Activated CD8-positive, alpha-beta memory T cell treated with anti-CD3 and anti-CD28 coated beads, Interleukin-2, amount 10 ng/mL, durations not matched to agents 7 days and 5 days (primary cell): ENCODE measurements around the gene GAGE12H. TPM values are rescaled to one million over a fixed set of nuclear protein-coding genes. Genes with fewer than 3 reads are reported as not detected.
A peak's percentile ranks its signal among the peaks of the same experiment; 100 is the strongest.

ENCODE experiments used
- ATAC-seq: fragments of 150-1000 bp; cut with Tn5 transposase; one replicate; pipeline ENCODE4 v1.10.0; 2021; ENCODE audit warnings: moderate library complexity
- CTCF ChIA-PET: fragments of 350-600 bp; sonication (Branson Sonifier 250); formaldehyde crosslinking; loops from one replicate; lab custom pipeline; 2021; ENCODE audit warnings: antibody characterized with exemption; lab: Charles Lee
- DNase-seq: peaks from one replicate; pipeline ENCODE4 v3.0.0-alpha.2; 2020
- H3K27ac Mint-ChIP-seq: one replicate; pipeline ENCODE4 v1.8.0; 2021; ENCODE audit warnings: mild to moderate bottlenecking, mixed read lengths
- H3K27me3 Mint-ChIP-seq: one replicate; pipeline ENCODE4 v1.8.0; 2021; ENCODE audit warnings: mixed read lengths
- H3K36me3 Mint-ChIP-seq: one replicate; pipeline ENCODE4 v1.8.0; 2021; ENCODE audit warnings: mild to moderate bottlenecking, mixed read lengths
- H3K4me1 Mint-ChIP-seq: one replicate; pipeline ENCODE4 v1.8.0; 2021; ENCODE audit warnings: mixed read lengths
- H3K4me3 Mint-ChIP-seq: one replicate; pipeline ENCODE4 v1.8.0; 2021; ENCODE audit warnings: mild to moderate bottlenecking, moderate library complexity, mixed read lengths
- H3K9me3 Mint-ChIP-seq: one replicate; pipeline ENCODE4 v1.8.0; 2022; ENCODE audit warnings: low read depth, mixed read lengths
- total RNA-seq, 2 experiments: library from RNA; stranded (reverse); gene quantifications; one replicate each; pipeline ENCODE4 v1.2.3, GENCODE V29; 2021

Gene GAGE12H
- total RNA-seq, 2 experiments from 2014 or later = not detected

DNA sequence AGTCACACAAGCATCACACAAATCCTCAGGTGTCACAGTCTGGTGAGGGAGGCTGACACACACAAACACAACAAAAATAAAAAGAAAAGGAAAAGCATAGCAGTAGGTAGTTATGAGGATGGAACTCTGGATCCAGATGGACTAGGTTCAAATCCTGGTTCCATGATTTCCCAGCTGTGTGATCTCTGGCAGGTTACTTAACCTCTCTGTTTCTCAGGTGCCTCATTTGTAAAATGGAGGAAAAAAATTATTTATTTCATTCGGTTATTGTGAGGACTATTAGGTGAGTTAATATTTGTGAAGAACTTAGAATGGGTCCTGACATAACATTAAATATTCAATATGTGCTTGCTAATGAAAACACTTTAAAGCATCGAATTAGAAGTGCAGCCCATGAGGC is 38.8 kb downstream of the GAGE12H start:
- Mint-ChIP-seq H3K4me3 (no peak overlapping the region), H3K27ac (no peak overlapping the region), H3K9me3 (no peaks in the 10 kb centered on the region), H3K36me3 (no peaks in the 10 kb centered on the region), H3K4me1 (no peaks in the 10 kb centered on the region), H3K27me3 (no peaks in the 10 kb centered on the region)
- no peak for ATAC-seq
- CTCF ChIA-PET = no interaction called here
- no peak for DNase-seq

DNA sequence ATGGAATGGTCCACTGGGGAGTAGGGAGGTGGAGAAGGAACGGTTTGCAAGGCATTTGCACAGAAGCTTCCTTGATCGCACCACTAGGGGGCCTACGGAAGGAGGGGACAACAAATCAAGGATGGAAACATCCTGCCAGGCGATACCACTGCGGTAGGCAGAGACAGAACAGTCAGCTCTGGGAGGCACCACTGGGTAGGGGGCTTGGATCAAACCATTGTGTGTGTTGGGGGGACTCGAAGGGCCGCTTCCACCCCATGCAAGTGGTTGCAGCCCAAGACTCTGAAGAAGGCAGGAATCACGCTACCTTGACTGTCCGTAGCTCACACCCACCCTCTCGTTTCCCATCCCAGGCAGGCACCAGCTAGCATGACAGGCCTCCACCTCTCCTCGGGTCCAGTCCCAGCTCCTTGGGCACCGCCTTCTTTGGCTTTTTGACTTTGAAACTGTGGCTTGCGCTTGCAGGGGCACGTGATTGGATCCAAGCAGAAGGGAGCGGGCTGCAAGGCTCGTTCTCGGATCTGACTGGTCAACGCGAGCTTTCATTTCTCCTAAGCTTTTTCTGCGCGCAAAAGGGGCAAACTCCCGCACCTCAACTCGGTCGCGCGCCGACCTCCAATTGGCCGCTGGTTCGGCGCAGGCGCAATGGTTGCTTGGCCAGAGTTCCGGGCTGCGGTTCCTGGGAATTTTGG is 47.5 kb downstream of the GAGE12H start:
- peaks cover 2% of the 10 kb centered on the region for H3K9me3 Mint-ChIP-seq
- ATAC-seq (peak; percentile 39), DNase-seq (peak; percentile 51)
- no peaks in the 10 kb centered on the region for H3K27me3 Mint-ChIP-seq
- peaks cover 1% of the 10 kb centered on the region for H3K36me3 Mint-ChIP-seq
- H3K27ac Mint-ChIP-seq = no peak overlapping the region
- peak overlapping the region; percentile 63 for H3K4me3 Mint-ChIP-seq
- CTCF ChIA-PET = no interaction called here
- no peaks in the 10 kb centered on the region for H3K4me1 Mint-ChIP-seq

Other genes with a start within 250 kb of the GAGE12H start
- not detected for gene GAGE13, start 248.4 kb upstream of the GAGE12H start, total RNA-seq
- not detected for gene GAGE12C, start 47.8 kb upstream of the GAGE12H start, total RNA-seq
- gene GAGE12D, start 38.2 kb upstream of the GAGE12H start, total RNA-seq = not detected
- not detected for gene GAGE12E, start 28.7 kb upstream of the GAGE12H start, total RNA-seq
- gene GAGE12F, start 19.1 kb upstream of the GAGE12H start, total RNA-seq = not detected
- gene GAGE12G, start 9.5 kb upstream of the GAGE12H start, total RNA-seq = not detected
- gene GAGE2A, start 9.5 kb downstream of the GAGE12H start, total RNA-seq = not detected
- not detected for gene GAGE1, start 19.1 kb downstream of the GAGE12H start, total RNA-seq
- not detected for gene PAGE1, start 116.0 kb downstream of the GAGE12H start, total RNA-seq
- not detected for gene PAGE4, start 249.4 kb downstream of the GAGE12H start, total RNA-seq